ENCODE results near the gene PERCC1.

GRCh38 chr16:1426734-1427471, 4.0 kb upstream of the PERCC1 start:
- TF ChIP-seq CTCF (IDR thresholded peaks at IDR 0.05) (no peak), POLR2A (IDR thresholded peaks at IDR 0.05) (no peak)
